ENCODE results near the gene FGF3. TPM values are rescaled to one million over a fixed set of nuclear protein-coding genes. Genes with fewer than 3 reads are reported as not detected.
A peak's percentile ranks its signal among the peaks of the same experiment; 100 is the strongest.

Gene FGF3
- total RNA-seq, 1 donor from 2014 or later: not detected

GRCh38 chr11:69825037-69825834, 6.0 kb upstream of the FGF3 start:
- H3K27ac Mint-ChIP-seq: no peak overlapping the region
- TF ChIP-seq EZH2phosphoT487 (IDR thresholded peaks at IDR 0.05): no peak
- no peak for TF ChIP-seq EZH2 (IDR thresholded peaks at IDR 0.05)

DNA sequence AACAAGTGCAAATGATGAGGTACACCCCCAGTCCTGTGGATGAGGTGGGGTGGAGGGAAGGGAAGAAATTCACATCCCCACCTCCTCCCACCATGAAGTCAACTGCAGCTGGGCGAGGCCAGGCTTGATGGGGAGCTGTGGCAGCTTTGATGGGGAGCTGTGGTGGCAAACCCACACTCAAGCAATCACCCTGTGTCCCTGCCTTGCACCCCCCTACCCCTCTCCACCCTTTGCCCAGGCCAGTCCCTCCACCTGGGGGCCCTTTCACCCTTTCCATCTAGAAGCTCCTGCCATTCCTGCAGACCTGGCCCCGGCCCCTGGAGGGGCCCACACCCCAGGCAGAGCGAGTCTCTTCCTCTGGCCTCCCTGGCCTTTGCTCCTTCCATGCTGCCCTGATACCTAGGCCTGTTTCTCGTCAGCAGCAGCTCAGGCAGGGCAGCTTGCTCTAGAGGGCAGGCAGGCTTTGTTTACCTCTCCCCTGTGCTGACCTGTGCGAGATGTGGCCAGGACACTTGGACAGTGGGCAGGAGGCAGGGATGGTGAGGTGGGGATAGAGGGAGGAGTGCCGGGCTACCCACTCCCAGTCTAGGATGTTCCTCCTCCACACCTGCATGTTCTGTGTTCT, 4.5 kb upstream of the FGF3 start:
- Histone ChIP-seq H3K9ac (no peak overlapping the region), H4K20me1 (ENCODE audit: low read depth) (peaks cover 15% of the 10 kb centered on the region), H3F3A (ENCODE audit: low read depth) (peaks cover 21% of the 10 kb centered on the region), H3K9me3 (ENCODE audit: low read depth) (no peaks in the 10 kb centered on the region), H3K4me3 (no peak overlapping the region), H3K79me2 (ENCODE audit: low read depth) (no peaks in the 10 kb centered on the region), H3K27ac (no peak overlapping the region), H3K4me2 (no peak overlapping the region), H3K36me3 (no peaks in the 10 kb centered on the region), H2AFZ (replicated peaks) (no peak overlapping the region), H3K4me1 (peaks cover 18% of the 10 kb centered on the region), H3K27me3 (peaks cover 52% of the 10 kb centered on the region)
- H3K27me3 Mint-ChIP-seq (ENCODE audit: insufficient read depth, low read depth): peaks cover 49% of the 10 kb centered on the region
- H3K4me1 Mint-ChIP-seq: peaks cover 42% of the 10 kb centered on the region
- no peak overlapping the region for H3K27ac Mint-ChIP-seq
- H3K4me3 Mint-ChIP-seq: no peak overlapping the region
- H3K9me3 Mint-ChIP-seq: peaks cover 3% of the 10 kb centered on the region
- TF ChIP-seq, protein P1, sequence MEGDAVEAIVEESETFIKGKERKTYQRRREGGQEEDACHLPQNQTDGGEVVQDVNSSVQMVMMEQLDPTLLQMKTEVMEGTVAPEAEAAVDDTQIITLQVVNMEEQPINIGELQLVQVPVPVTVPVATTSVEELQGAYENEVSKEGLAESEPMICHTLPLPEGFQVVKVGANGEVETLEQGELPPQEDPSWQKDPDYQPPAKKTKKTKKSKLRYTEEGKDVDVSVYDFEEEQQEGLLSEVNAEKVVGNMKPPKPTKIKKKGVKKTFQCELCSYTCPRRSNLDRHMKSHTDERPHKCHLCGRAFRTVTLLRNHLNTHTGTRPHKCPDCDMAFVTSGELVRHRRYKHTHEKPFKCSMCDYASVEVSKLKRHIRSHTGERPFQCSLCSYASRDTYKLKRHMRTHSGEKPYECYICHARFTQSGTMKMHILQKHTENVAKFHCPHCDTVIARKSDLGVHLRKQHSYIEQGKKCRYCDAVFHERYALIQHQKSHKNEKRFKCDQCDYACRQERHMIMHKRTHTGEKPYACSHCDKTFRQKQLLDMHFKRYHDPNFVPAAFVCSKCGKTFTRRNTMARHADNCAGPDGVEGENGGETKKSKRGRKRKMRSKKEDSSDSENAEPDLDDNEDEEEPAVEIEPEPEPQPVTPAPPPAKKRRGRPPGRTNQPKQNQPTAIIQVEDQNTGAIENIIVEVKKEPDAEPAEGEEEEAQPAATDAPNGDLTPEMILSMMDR (IDR thresholded peaks at IDR 0.05): no peak
- TF ChIP-seq EZH2phosphoT487 (IDR thresholded peaks at IDR 0.05): no peak
- TF ChIP-seq EZH2 (IDR thresholded peaks at IDR 0.05): no peak
- H3K36me3 Mint-ChIP-seq: no peaks in the 10 kb centered on the region
- no peak for DNase-seq (ENCODE audit: low spot score)

More at GRCh38 chr11:69825037-69825834, 6.0 kb upstream of the FGF3 start:
- Histone ChIP-seq H4K20me1 (ENCODE audit: low read depth) (peaks cover 13% of the 10 kb centered on the region), H3K79me2 (ENCODE audit: low read depth) (no peaks in the 10 kb centered on the region), H3K36me3 (no peaks in the 10 kb centered on the region), H3K4me3 (no peak overlapping the region), H3K4me2 (no peak overlapping the region), H3K27me3 (peaks cover 38% of the 10 kb centered on the region), H3K27ac (no peak overlapping the region), H3F3A (ENCODE audit: low read depth) (peaks cover 28% of the 10 kb centered on the region), H3K9ac (no peak overlapping the region), H3K9me3 (ENCODE audit: low read depth) (no peaks in the 10 kb centered on the region), H3K4me1 (peaks cover 20% of the 10 kb centered on the region), H2AFZ (replicated peaks) (no peak overlapping the region)
- no peak overlapping the region for H3K4me3 Mint-ChIP-seq
- DNase-seq (ENCODE audit: low spot score): no peak
- peaks cover 46% of the 10 kb centered on the region for H3K4me1 Mint-ChIP-seq
- no peaks in the 10 kb centered on the region for H3K36me3 Mint-ChIP-seq
- peaks cover 38% of the 10 kb centered on the region for H3K27me3 Mint-ChIP-seq (ENCODE audit: insufficient read depth, low read depth)
- H3K9me3 Mint-ChIP-seq: peaks cover 3% of the 10 kb centered on the region

DNA sequence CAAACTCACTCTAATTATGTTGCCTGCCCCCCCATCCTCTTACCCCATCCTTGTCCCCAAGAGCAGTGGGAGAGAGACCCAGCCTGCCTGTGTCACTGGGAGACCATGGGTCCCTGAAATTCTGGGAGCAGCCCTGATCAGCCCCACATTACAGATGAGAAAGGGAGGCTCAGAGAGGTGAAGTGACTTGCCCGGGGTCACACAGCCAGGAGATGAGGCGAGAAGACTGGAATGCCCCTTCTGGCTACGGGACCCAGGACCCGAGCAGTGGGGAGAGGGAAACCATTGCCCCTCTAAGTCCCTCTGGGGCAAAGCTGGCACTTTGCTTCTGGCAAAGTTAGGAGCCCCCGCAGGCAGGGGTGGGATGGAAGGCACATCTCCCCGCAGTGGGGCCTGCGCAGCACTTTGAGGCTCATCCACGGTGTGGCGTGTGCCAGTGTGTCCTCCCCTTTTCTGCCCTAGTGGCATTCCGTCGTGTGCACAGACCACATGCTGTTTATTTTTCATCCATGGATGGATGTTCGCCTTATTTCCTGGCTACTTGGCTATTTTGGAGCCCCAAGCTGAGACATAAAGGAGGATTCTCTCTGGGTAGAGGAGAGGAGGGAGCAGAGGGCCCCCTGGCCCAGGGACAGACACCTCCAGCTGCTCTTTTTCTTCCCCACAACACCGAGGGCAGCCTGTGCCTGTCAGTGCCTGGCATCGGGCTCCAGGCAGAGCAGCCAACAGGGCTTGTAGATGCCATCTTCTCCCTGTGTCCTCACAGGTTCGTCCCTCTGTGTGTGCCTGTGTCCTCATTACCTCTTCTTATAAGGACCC, 3.7 kb upstream of the FGF3 start:
- Mint-ChIP-seq H3K27ac (peak overlapping the region; percentile 61), H3K36me3 (no peaks in the 10 kb centered on the region), H3K27me3 (ENCODE audit: insufficient read depth, low read depth) (peaks cover 51% of the 10 kb centered on the region), H3K4me3 (no peak overlapping the region), H3K4me1 (peaks cover 34% of the 10 kb centered on the region), H3K9me3 (peaks cover 3% of the 10 kb centered on the region)
- Histone ChIP-seq H3K79me2 (ENCODE audit: low read depth) (no peaks in the 10 kb centered on the region), H3K4me3 (no peak overlapping the region), H4K20me1 (ENCODE audit: low read depth) (peaks cover 14% of the 10 kb centered on the region), H2AFZ (replicated peaks) (no peak overlapping the region), H3K27me3 (peaks cover 61% of the 10 kb centered on the region), H3K4me2 (no peak overlapping the region), H3K27ac (no peak overlapping the region), H3K9ac (no peak overlapping the region), H3K4me1 (peaks cover 13% of the 10 kb centered on the region), H3K9me3 (ENCODE audit: low read depth) (no peaks in the 10 kb centered on the region), H3F3A (ENCODE audit: low read depth) (peaks cover 16% of the 10 kb centered on the region), H3K36me3 (no peaks in the 10 kb centered on the region)
- DNase-seq (ENCODE audit: low spot score): no peak
- TF ChIP-seq EZH2 (IDR thresholded peaks at IDR 0.05) (no peak), EZH2phosphoT487 (IDR thresholded peaks at IDR 0.05) (no peak)
- TF ChIP-seq, protein P1 (IDR thresholded peaks at IDR 0.05): no peak

Data from neural progenitor cell (in vitro differentiated cells).